Fibroblast of skin of left quadriceps (primary cell): ENCODE data around the gene ATOX1.
A peak's percentile ranks its signal among the peaks of the same experiment; 100 is the strongest.
"Not testable (repeated sequence)": the region's sequence is repeated elsewhere in the genome, so short reads cannot be mapped to it uniquely, and the experiment has no call there.

Experiments
- DNase-seq, 2 experiments: peaks; one replicate each; pipeline ENCODE4 v3.0.0-alpha.2; 2013; ENCODE audit warnings: low read depth in 2 of 2

ATOX1 gene

GRCh38 chr5:151758430-151759241 is at the start of gene ATOX1:
TSS of gene ATOX1 (minus strand) at chr5:151758631. CDS start at chr5:151758551, 80 bp downstream.
- peak; percentile 52 to 54 for DNase-seq

DNA sequence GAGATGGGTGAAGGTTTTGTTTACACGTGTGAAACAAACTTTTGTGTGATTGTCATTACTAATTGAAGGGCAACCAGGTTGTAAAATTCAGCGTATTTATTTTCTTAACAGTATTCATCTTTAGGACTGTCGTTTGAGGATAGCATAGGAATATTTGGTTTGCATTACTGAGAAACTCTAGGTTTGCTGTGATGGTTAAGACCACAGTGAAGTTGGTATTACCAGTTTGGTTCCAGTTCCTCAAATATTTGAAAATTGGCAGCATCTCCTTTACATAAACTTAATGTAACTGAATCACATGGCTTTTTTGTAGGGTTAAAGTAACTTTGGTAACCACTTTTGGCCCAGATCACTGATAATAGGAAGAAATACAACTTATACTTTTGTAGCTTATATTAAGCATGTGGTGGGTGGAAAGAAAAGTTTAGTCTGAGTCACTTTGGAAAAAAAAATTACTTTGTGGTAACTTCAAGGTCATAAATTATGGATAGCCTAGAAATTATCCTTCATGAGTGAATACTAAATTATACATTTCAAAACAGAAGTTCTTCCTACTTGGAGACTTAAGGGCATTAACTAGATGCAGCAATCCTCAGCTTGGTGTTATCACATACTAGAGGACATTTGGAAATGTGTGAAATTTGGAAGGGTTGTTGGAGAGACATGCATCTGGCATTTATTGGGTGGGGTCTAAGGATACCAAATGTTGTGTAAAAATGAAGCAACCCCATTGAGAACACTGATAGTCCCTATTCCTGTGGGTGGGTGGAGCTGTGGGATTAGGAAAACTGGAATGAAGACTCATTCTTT is 47.2 kb upstream of the ATOX1 start:
- DNase-seq, result peak; percentile 91 to 92

- DNase-seq, result no peak
Observed at GRCh38 chr5:151800532-151800931, 42.1 kb upstream of the ATOX1 start.

- no peak for DNase-seq
Observed at GRCh38 chr5:151799407-151799806, 41.0 kb upstream of the ATOX1 start.

DNA sequence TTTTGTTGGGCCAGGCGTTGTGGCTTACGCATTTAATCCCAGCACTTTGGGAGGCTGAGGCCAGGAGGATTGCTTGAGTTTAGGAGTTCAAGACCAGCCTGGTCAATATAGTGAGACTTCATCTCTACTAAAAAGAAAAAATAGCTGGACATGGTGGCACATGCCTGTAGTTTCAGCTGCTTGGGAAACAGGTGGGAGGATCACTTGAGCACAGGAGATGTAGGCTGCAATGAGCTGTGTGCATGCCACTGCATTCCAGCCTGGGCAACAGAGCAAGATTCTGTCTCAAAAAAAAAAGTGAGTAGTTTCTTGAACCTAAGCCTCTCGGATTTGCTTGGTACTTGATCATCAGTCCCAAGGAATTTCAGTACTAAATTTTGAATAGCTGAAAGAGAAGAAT is 40.2 kb upstream of the ATOX1 start:
- DNase-seq, result no peak

GRCh38 chr5:151795426-151795825 is 37.0 kb upstream of the ATOX1 start:
- no peak for DNase-seq

GRCh38 chr5:151793358-151793757 is 34.9 kb upstream of the ATOX1 start:
- no peak for DNase-seq

GRCh38 chr5:151787817-151788216 is 29.4 kb upstream of the ATOX1 start:
- DNase-seq, result no peak

DNA sequence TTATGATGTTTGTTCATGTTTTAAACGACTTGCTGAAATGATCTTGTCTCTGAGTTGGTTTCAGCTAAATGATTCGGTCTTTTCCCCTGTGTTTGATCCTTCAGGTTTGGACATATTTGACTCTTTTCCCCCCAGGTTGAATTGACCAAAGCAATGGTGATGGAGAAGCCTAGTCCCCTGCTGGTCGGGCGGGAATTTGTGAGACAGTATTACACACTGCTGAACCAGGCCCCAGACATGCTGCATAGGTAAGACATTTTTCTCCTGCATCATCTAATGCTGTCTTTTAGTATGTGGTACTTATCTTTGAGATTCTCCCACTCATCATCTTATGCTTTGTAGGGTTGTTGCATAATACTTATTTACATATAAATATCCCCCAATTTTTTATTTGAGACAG is 28.0 kb upstream of the ATOX1 start:
- no peak for DNase-seq

- no peak for DNase-seq
Observed at GRCh38 chr5:151784141-151784540, 25.7 kb upstream of the ATOX1 start.

- not testable (repeated sequence) for DNase-seq
Observed at GRCh38 chr5:151783664-151784063, 25.2 kb upstream of the ATOX1 start.

- no peak for DNase-seq
Observed at GRCh38 chr5:151781201-151781600, 22.8 kb upstream of the ATOX1 start.

GRCh38 chr5:151780348-151780747 is 21.9 kb upstream of the ATOX1 start:
- no peak for DNase-seq

- DNase-seq, result no peak
Observed at GRCh38 chr5:151779531-151780125, 21.2 kb upstream of the ATOX1 start.

GRCh38 chr5:151775025-151775606 is 16.7 kb upstream of the ATOX1 start:
- no peak for DNase-seq

- DNase-seq, result no peak
Observed at GRCh38 chr5:151773951-151774350, 15.5 kb upstream of the ATOX1 start.

DNA sequence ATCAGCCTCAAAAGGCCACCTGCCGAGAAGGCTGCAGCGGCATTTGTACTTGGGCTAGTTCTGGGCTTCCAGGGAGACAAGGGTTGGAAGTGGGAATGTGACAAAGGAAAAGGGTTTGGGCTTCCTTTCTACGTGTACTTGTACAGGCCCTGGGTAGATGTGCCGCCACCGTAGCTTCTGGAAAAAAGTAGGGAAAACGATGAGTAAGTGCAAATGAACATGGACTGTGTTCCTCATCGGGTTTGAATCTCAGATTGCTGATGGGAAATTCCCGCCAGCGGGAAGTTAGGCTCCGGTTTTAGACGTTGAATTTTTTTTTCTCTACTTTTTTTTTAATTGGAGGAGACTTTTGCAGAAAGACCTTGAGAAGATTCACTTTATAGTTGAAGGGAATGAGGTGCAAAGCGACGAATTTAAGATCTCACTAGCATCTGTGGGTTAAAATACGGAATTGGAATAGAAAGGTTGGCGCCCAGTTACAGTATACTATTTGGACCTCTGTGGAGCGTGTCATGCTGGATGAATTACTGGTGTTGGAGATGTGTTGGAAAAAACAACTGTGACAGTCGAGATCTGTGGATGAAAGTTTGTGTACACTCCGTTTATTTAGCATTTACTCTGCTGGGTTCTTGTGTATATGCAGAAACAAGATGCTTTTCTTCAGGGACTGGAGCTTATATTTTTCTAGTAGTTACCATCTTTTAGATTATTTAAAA is 14.6 kb upstream of the ATOX1 start:
- no peak for DNase-seq

DNA sequence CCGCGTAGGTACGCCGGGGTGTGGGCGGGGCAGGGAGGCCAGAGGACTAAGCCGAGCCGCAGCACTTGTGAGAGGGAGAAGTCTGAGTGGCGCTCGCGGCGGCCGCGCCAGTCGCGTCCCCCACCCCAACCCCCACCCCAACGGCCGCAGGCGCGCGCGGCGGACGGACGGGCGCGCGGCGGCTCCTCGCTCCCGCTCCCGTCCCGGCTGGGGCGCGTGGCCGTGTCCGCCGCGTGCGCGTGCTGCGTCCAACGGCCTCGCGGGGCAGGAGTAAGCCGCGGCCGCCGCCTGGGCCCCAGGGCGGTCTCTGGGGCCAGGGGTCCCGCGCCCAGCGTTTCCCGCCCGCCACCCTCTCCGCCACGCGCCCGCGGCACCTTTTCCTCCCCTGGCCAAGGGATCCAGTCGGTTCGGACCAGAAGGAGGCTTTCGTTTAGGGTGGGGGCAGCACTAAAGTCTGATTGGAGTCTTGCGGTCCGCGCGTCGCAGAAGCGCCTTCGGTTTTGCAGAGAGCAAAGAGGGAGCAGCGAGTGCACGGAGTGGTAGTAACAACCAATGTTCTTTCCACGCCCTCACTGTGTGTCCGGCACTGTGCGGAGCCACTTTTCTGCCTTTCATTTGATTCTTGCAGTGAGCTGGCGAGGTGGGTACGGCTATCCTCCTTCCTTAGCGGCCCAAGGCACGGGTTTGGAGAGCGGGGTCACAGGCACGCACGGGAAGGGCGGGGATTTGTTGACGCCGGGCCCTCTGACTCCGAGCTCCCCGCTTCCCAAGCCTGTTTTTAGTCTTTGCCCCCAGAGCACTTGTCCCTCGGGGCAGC is 13.8 kb upstream of the ATOX1 start:
- no peak for DNase-seq

- DNase-seq, result peak; percentile 100
Observed at GRCh38 chr5:151771259-151772028, 13.0 kb upstream of the ATOX1 start, which contains the start of gene G3BP1. TSS of gene G3BP1 (plus strand) at chr5:151771954. CDS start at chr5:151786621, 14,667 bp downstream.
